HepG2 (cell line): ENCODE results near the gene ARL16. TPM values are rescaled to one million over a fixed set of nuclear protein-coding genes. Genes with fewer than 3 reads are reported as not detected.

Experiments used
- HNRNPH1 ChIP-seq: fragments of 200-400 bp; formaldehyde crosslinking; optimal IDR thresholded peaks from 2 replicates; pipeline ENCODE3; 2017; ENCODE audit warnings: mild to moderate bottlenecking, low read depth, low read length
- JDP2 ChIP-seq: sonication (generic); formaldehyde crosslinking; IDR thresholded peaks from 2 replicates; pipeline ENCODE4 v1.8.1; 2022; ENCODE audit warnings: missing genetic modification reagents, borderline replicate concordance
- MTA3 ChIP-seq: sonication (generic); formaldehyde crosslinking; IDR thresholded peaks from 2 replicates; pipeline ENCODE4 v1.4.0; 2020; ENCODE audit warnings: missing genetic modification reagents
- PITX1 ChIP-seq: sonication (generic); formaldehyde crosslinking; IDR thresholded peaks from 2 replicates; pipeline ENCODE4 v1.5.1; 2020; ENCODE audit warnings: mild to moderate bottlenecking, missing genetic modification reagents
- POLR2AphosphoS5 ChIP-seq: IDR thresholded peaks from 2 replicates; pipeline ENCODE4 v1.6.1; 2012; ENCODE audit warnings: low read depth, low read length
- RAD21 ChIP-seq: fragments of 450-650 bp; formaldehyde crosslinking; IDR thresholded peaks from 2 replicates; pipeline ENCODE4 v1.5.0; 2020; ENCODE audit warnings: mild to moderate bottlenecking
- REXO4 ChIP-seq: sonication (generic); formaldehyde crosslinking; IDR thresholded peaks from 2 replicates; pipeline ENCODE4 v1.8.0; 2022; ENCODE audit warnings: missing genetic modification reagents, mild to moderate bottlenecking, borderline replicate concordance
- SP2 ChIP-seq: sonication (generic); formaldehyde crosslinking; IDR thresholded peaks from 2 replicates; pipeline ENCODE4 v1.5.1; 2020; ENCODE audit warnings: mild to moderate bottlenecking, missing genetic modification reagents
- TAF15 ChIP-seq: fragments of 200-400 bp; formaldehyde crosslinking; IDR thresholded peaks from one replicate; pipeline ENCODE4 v1.6.1; 2018; ENCODE audit warnings: mild to moderate bottlenecking, low read depth, low read length; ENCODE audit not compliant: poor library complexity, severe bottlenecking
- THAP9 ChIP-seq: sonication (generic); formaldehyde crosslinking; IDR thresholded peaks from 2 replicates; pipeline ENCODE4; 2020; ENCODE audit warnings: missing genetic modification reagents, mild to moderate bottlenecking, borderline replicate concordance
- TRIM22 ChIP-seq: fragments of 450-650 bp; IDR thresholded peaks from 2 replicates; pipeline ENCODE4 v1.6.1; 2017
- ZC3H13 ChIP-seq: sonication (generic); formaldehyde crosslinking; IDR thresholded peaks from 2 replicates; pipeline ENCODE4 v1.8.1; 2023; ENCODE audit warnings: mild to moderate bottlenecking, missing genetic modification reagents, moderate library complexity
- ZFP1 ChIP-seq: IDR thresholded peaks from 2 replicates; pipeline ENCODE4 v1.6.1; 2016
- ZNF512B ChIP-seq: sonication (generic); formaldehyde crosslinking; IDR thresholded peaks from 2 replicates; pipeline ENCODE4 v1.5.1; 2020; ENCODE audit warnings: missing genetic modification reagents, mild to moderate bottlenecking, borderline replicate concordance
- polyA plus RNA-seq, 8 experiments: library from polyadenylated mRNA; depleted of rRNA in 3 of 8; stranded (reverse) in 7 of 8; unstranded in 1 of 8; fragments of >200 nt; fragmentation: Illumina TruSeq in 4 of 8; extraction: Trizol in 4 of 8; gene quantifications; 2 replicates each; pipeline versions ENCODE4 v1.2.1 to v1.2.3, GENCODE V29; 2011 to 2016; ENCODE audit warnings: low read depth in 4 of 8, missing spikeins in 1 of 8, mixed read lengths in 1 of 8; ENCODE audit not compliant: insufficient read depth in 1 of 8
- total RNA-seq, 5 experiments: library from RNA; depleted of rRNA; stranded (reverse); fragments of >200 nt; fragmentation: Illumina TruSeq; extraction: Trizol; gene quantifications; 2 replicates each; pipeline ENCODE4 v1.2.3, GENCODE V29; 2016; ENCODE audit warnings: low read depth in 1 of 5
- TF ChIP-seq, protein P1 (sequence below): sonication (generic); formaldehyde crosslinking; IDR thresholded peaks from 2 replicates; pipeline ENCODE4 v1.5.0; 2020; ENCODE audit warnings: mild to moderate bottlenecking, missing genetic modification reagents, borderline replicate concordance

ARL16 gene
- total and polyA plus RNA-seq, 2 of the 13 experiments (the other 11 are each of a cell fraction or from before 2014, with no cell fraction given) = 20.8 to 30.8 TPM

- TF ChIP-seq THAP9 (peak; percentile 78), TRIM22 (no peak), MTA3 (CRISPR knock-in tag) (no peak), REXO4 (CRISPR knock-in tag) (peak; percentile 69; the same call in 1 of the 2 replicates), ZNF512B (CRISPR knock-in tag) (no peak; the same call in 1 of the 2 replicates), TAF15 (peak; percentile 19), PITX1 (CRISPR knock-in tag) (peak; percentile 81), POLR2AphosphoS5 (peak; percentile 62), ZC3H13 (peak; percentile 91), ZFP1 (CRISPR knock-in tag) (no peak), HNRNPH1 (no peak), JDP2 (CRISPR knock-in tag) (peak; percentile 67; the same call in 1 of the 2 replicates), RAD21 (CRISPR knock-in tag) (peak; percentile 26; the same call in 1 of the 2 replicates), SP2 (CRISPR knock-in tag) (peak; percentile 73)
- TF ChIP-seq, protein P1, sequence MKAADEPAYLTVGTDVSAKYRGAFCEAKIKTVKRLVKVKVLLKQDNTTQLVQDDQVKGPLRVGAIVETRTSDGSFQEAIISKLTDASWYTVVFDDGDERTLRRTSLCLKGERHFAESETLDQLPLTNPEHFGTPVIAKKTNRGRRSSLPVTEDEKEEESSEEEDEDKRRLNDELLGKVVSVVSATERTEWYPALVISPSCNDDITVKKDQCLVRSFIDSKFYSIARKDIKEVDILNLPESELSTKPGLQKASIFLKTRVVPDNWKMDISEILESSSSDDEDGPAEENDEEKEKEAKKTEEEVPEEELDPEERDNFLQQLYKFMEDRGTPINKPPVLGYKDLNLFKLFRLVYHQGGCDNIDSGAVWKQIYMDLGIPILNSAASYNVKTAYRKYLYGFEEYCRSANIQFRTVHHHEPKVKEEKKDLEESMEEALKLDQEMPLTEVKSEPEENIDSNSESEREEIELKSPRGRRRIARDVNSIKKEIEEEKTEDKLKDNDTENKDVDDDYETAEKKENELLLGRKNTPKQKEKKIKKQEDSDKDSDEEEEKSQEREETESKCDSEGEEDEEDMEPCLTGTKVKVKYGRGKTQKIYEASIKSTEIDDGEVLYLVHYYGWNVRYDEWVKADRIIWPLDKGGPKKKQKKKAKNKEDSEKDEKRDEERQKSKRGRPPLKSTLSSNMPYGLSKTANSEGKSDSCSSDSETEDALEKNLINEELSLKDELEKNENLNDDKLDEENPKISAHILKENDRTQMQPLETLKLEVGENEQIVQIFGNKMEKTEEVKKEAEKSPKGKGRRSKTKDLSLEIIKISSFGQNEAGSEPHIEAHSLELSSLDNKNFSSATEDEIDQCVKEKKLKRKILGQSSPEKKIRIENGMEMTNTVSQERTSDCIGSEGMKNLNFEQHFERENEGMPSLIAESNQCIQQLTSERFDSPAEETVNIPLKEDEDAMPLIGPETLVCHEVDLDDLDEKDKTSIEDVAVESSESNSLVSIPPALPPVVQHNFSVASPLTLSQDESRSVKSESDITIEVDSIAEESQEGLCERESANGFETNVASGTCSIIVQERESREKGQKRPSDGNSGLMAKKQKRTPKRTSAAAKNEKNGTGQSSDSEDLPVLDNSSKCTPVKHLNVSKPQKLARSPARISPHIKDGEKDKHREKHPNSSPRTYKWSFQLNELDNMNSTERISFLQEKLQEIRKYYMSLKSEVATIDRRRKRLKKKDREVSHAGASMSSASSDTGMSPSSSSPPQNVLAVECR = peak; percentile 93; the same call in 1 of the 2 replicates
These were observed 30.2 kb upstream of the ARL16 start (continued) for GRCh38 chr17:81713556-81714411.
